Left cardiac atrium (tissue), 4 donors: ENCODE measurements around the gene AGXT. TPM values are rescaled to one million over a fixed set of nuclear protein-coding genes. Genes with fewer than 3 reads are reported as not detected.

Source experiments
- ATAC-seq, 2 donors: fragments of 200-7000 bp; cut with Tn5 transposase; one replicate each; pipeline ENCODE4 v1.9.1; 2020; ENCODE audit warnings: mild to moderate bottlenecking in 2 of 2, moderate library complexity in 2 of 2
- DNase-seq: peaks from one replicate; pipeline ENCODE4 v3.0.0-alpha.2; 2020
- intact Hi-C, 2 donors: fragments of 100-400 bp; cut with DNase I; formaldehyde crosslinking; loops; one replicate each; pipeline versions ENCODE4 v1.14.1 to v1.15.1; 2022 to 2023
- total RNA-seq, 2 donors: library from RNA; stranded (reverse); fragmentation: NEBNext Ultra II Directional; extraction: Animal tissue kit (Norgen Biotek cat#: 25700); gene quantifications; one replicate each; pipeline ENCODE4 v1.2.1, GENCODE V29; 2021
- donor health status: DM: no; HTN: yes; CAD: no.
- donor health status: DM: no; HTN: yes; CAD: no; lungs with severe emphysema.
- donor health status: DM: yes; HTN: yes; CAD: no.
- donor health status: Dilated cardiomyopathy.

Gene AGXT
- total RNA-seq, 2 donors from 2014 or later, result 0.24 to 0.29 TPM

DNA sequence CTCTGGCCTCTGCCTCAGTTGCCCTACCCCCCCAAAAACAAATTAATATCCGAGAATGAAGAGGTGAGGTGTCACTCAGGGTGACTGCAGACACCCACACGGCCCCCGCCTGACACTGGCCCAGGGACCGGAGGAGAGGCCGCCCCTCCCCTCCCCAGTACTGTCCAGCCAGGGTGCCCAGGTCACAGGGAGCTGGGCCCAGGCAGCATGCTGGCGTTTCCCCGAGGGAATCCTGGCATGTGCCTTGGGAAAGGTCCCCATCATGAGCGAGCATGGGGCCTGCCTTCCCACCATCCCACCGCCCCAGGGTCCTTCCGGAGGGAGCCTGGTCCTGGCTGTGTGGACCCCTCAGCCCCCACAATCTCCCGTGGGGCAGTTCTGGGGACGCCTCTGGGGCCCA lies 24.3 kb downstream of the AGXT start:
- intact Hi-C loops, result no loop called here
- ATAC-seq (no peak), DNase-seq (no peak)

GRCh38 chr2:240893363-240893844 lies 24.8 kb downstream of the AGXT start:
- ATAC-seq (no peak), DNase-seq (no peak)
- intact Hi-C loops, result no loop called here

- ATAC-seq (no peak), DNase-seq (no peak)
- intact Hi-C loops, result no loop called here
These were observed 25.4 kb downstream of the AGXT start for GRCh38 chr2:240894006-240894405.

DNA sequence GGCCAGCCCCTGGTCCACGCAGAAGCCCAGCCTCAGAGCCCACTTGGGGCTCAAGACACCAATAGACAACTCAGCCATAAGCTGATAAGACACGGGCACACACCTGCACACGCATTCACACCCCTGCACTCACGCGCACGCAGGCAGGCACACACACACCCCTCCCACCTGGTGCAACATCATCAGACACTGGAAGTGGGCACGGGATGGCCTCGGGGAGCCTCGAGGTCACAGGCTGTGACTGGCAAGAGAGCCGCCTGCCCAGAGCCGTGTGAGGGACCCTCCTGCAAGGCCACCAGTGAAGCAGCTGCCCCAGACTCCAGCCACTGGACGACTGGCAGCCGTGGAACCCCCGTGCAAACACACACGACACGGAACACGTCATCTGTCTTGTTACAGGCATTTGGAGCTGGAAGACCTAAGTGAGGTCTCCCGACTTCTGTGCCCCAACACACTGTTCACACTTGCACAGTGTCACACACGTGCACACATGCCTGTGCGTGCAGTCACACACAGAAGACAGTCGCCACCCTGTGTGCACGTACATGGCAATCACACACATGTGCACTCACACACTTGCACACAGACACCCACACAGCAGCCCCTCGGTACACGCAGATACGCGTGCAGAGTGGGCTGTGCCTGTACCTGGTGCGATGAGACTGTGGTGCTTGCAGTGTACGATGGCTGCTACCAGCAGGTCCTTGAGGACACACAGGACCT lies 26.4 kb downstream of the AGXT start:
- no peak for DNase-seq
- ATAC-seq, result no peak
- intact Hi-C loops, result no loop called here

- ATAC-seq (no peak), DNase-seq (no peak)
- intact Hi-C loops, result no loop called here
These were observed 27.2 kb downstream of the AGXT start, which contains the start of gene MAB21L4 for GRCh38 chr2:240895656-240896388. Gene MAB21L4, minus strand, starts transcription at chr2:240896156. Its CDS starts 159 bp downstream, at chr2:240895997.

DNA sequence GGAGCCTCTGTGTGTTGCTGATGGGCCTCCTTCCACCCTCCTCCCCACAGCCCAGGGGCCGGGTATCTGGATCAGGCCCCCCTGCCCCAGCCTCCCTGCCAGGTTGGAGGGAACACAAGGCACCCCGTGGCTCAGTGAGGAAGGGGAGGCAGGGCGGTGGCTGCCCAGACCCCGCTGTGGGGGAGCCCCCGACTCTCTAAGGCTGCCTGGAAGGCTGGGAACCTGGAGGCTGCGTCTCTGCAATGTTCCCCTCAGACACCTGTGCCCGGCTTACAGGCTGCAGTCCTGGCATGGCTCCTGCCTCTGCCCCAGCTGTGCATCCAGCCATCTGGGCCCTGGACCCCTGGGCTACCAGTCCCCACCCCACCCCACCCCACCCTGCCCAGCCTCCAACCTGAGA lies 27.8 kb downstream of the AGXT start:
- intact Hi-C loops, result no loop called here
- ATAC-seq (no peak), DNase-seq (no peak)

DNA sequence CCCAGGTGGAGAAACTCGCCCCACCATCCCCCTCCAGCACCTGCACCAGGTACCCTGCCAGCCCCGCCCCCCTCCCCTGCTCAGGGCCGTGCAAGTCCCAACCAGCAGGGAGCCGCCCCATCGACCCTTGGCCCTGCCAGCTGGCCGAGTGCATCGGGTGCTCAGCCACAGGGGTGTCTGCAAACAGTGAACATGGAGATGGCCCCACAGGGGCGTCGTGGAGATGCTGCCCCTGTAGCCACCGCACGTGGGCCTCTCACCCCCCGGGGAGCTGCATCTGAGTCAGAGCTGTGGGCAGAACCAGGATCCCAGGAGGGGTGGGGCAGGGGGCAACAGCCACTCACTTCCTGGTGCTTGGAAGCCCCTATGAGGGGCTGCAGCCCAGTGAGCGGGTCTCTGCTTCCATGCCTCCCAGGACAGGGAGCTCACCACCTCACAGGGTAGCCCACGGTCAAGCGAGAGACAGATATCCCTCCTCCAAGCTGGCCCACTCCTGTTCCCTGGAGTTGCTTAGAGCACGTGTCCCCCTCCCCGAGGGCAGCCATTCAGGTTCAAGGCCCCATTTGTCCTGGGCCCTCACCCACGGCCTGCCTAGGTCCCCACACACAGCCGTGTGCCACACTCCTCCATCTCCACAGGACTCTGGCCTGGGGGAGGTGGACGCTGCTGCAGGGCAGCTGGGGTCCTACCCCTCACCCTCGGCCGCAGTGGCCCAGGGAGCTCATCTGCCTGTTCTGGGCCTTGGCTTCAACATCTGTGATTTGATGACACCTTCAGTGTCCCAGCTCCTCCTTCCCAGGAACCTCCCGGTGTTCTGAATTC lies 28.5 kb downstream of the AGXT start:
- ATAC-seq (no peak), DNase-seq (no peak)
- intact Hi-C loops, result no loop called here

GRCh38 chr2:240898108-240898730 lies 29.6 kb downstream of the AGXT start:
- intact Hi-C loops, result no loop called here
- ATAC-seq, result peak; percentile 53 to 67
- DNase-seq, result peak; percentile 60

DNA sequence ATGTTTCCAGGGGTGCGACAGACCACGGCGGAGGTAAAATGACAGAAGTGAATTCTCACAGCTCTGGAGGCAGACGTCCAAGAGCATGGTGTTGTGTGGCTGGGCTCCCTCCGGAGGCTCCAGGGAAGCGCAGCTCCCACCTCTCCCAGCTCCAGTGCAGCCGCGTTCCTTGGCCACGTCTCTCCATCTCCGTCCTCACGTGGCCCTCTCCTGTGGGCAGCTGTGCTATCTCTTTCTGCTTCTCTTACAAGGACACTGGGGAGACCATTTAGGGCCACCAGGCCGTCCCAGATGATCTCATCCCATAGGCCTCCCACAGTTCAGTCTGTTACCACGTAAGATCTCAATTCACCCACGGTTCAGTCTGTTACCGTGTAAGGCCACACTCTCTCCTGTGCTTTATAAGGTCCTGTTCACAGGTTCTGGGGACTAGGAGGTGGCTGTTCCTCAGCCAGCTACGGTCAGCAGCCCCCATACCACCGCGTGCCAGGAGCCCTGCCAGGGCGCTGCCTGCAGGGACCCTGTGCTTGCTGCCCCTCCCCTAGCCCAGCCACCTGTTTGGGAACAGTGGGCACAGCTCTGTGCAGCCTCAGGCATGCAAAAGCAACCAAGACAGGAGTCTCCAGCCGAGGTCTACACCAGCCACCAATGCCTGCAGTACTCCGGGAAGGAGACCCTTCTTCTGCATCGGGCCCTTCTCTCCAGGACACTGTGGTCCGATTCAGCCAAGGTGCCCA lies 30.3 kb downstream of the AGXT start:
- peak; percentile 16 for DNase-seq
- ATAC-seq, result peak; percentile 22 to 81

DNA sequence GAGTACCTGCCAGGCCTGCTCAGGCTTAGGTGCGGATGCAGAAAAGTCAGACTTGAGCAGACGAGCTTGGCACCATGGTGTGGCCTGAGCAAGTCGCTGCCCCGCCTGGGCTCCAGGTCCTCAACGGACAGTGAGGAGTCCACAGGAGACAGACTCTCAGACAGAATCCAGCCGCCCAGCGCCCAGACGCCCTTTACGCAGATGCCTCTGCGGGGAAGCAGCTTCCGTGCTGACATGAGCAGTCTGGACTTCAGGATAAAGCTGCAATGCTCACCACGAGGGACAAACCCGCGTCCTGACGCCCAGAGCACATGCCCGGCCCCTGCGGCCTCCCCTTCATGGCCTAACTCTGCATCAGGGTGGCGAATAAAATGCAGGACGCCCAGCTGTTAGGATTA lies 30.8 kb downstream of the AGXT start:
- intact Hi-C loops, result no loop called here
- DNase-seq (peak; percentile 19), ATAC-seq (no peak)

More for the DNA sequence above, 30.3 kb downstream of the AGXT start:
- intact Hi-C loops, result no loop called here

GRCh38 chr2:240900141-240900860 lies 31.7 kb downstream of the AGXT start:
- DNase-seq, result peak; percentile 14
- no peak for ATAC-seq
- intact Hi-C loops, result no loop called here

GRCh38 chr2:240901986-240902614 lies 33.5 kb downstream of the AGXT start:
- intact Hi-C loops, result no loop called here
- ATAC-seq (no peak), DNase-seq (peak; percentile 12)

DNA sequence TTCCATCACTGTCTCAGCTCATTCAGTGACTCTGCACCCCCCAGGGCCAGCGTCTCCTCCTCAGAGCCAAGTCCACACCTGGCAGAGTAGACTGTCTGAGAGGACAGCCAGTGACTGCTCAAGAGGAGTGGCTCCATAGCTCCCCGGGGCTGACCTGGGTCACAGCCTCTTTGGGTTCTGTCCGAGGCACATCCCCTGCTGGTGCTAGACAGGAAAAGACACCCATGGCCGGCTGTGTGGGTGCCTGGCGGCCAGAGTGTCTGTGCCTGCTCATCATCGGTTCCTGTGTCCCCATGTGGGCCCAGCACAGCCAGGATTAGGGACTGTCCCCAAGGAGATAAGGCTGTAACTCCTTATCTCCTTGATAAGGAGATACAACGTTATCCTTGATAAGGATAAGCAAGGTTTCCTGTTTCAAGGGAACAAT lies 34.0 kb downstream of the AGXT start:
- peak; percentile 6 for DNase-seq
- ATAC-seq, result no peak
- intact Hi-C loops, result no loop called here

DNA sequence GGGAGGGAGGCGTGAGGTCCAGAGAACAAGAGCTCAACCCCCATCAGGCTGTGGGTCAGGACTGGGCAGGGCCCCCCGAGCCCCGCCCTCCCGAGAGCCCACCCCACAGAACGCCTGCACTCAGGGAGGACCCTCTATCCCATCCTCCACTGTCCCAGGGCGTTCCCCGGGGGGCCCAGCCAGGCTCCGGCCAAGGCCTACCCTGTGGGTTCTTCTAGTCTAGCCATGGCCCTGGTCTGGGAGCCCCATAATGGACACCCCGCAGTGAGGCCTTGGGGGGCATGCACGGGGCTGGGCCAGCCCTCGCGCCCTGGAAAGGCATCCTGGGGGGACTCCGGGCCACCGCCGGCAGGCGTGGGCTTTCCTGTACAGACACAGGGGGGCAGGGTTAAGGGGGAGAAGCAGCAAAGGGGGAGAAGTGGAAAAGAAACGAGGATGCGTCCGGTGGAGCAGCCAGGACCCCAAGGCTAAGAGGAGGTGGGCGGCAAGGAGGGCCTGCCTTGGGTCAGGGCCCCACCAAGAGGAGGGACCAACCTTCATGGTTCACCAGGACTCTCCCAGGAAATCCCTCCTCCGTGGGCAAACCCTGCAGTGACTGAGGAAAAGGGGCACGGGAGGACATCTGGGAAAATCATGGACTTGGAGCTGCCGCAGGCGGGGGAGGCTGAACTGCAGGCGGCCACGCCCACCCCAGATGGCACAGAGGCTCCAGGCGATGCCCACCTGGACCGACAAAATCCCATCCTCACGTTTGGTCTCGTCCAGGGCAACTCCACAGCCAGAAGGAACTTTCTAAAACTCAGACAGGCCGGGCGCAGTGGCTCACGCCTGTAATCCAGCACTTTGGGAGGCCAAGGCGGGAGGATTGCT lies 34.8 kb downstream of the AGXT start:
- DNase-seq (peak; percentile 9), ATAC-seq (no peak)
- intact Hi-C loops, result no loop called here

DNA sequence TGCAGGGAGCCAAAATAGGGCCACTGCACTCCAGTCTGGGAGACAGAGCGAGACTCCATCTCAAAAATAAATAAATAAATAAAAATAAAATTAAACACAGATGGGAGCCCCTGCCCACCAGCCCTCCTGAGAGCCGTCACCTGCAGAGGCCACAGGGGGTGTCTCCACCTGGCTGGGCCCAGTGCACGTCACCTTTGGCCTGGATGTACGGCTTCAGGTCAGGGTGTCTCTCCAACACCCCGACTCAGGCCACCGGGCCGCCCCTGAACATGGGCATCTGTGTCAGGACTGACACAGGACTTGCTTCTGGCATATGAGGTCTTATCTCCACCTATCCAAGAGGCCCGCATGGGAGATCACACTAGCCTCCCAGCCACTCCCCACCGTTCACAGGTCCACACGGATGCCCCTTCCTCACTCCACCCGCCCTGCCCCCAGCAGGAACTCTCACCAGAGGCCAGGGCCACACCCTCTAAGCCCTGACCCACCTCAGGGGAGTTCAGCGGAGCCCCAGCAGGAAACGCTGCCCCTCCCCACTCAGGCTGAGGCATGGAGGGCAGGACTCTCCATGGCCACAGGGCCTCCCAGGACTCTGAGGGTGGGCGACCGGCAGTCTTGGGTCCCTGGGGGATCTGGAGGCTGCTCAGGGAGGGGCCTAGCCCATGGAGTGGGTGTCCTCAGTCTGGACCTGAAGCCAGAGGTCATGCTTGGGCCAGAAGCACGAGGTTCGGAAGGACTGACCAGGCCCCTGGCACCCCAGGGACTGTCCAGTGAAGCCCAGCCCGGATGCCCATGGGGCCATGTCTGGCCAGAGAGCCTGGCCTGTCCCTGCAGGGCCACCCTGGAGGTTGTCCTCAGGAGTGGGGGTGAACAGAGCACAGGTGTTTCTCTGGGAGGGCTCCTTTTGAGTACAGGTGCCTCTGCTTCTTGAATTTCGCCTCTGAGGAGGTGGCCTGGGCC lies 35.9 kb downstream of the AGXT start:
- intact Hi-C loops, result no loop called here
- peak; percentile 17 for DNase-seq
- no peak for ATAC-seq
